Measurements from ENCODE around the gene TYRO3. TPM values are rescaled to one million over a fixed set of nuclear protein-coding genes. Genes with fewer than 3 reads are reported as not detected.

The TYRO3 gene
- polyA plus RNA-seq, 3 donors, result 0.09 to 0.12 TPM; not detected in 1

GRCh38 chr15:41513506-41514227 lies 45.3 kb upstream of the TYRO3 start, which contains the start of gene LTK:
Gene LTK (minus strand): TSS chr15:41513827. CDS start chr15:41513709, 118 bp downstream.
- intact Hi-C loops (cut with micrococcal nuclease), result no loop called here
- peak within 1 kb of the TSS in 3 of 7 donors; percentile 20 to 55 (median 53) for H3K27ac Mint-ChIP-seq

More at GRCh38 chr15:41513506-41514227, 45.3 kb upstream of the TYRO3 start, which contains the start of gene LTK:
- Histone ChIP-seq H3K79me2 (ENCODE audit: insufficient read depth, low read length) (no peaks in the 10 kb centered on the region), H3K27ac (ENCODE audit: low read depth in 1 of 2, low read length in 2 of 2) (no peak within 1 kb of the TSS), H3K4me1 (ENCODE audit: control insufficient read depth in 1 of 2, insufficient read depth in 2 of 2, low read length in 2 of 2) (peaks cover 23 to 29% of the 10 kb centered on the region in 2 donors), H3K27me3 (ENCODE audit: control insufficient read depth in 2 of 2, insufficient read depth in 2 of 2, low read length in 2 of 2) (peaks cover 17 to 51% of the 10 kb centered on the region in 2 donors), H3K9ac (ENCODE audit: insufficient read depth, low read length, poor library complexity, severe bottlenecking) (peak within 1 kb of the TSS; percentile 52), H3K4me2 (replicated peaks; ENCODE audit: extremely low read depth, low read length, poor library complexity, severe bottlenecking) (peak within 1 kb of the TSS; percentile 83), H3K9me3 (replicated peaks in 1 of 2; ENCODE audit: control insufficient read depth in 1 of 2, insufficient read depth in 1 of 2, low read length in 2 of 2) (peaks cover 0 to 14% of the 10 kb centered on the region in 2 donors), H4K20me1 (ENCODE audit: insufficient read depth, low read length) (no peaks in the 10 kb centered on the region), H2AFZ (ENCODE audit: insufficient read depth, low read depth, low read length, poor library complexity, severe bottlenecking) (peak within 1 kb of the TSS; percentile 81), H3K36me3 (replicated peaks in 1 of 2; ENCODE audit: control insufficient read depth in 1 of 2, insufficient read depth in 2 of 2, low read length in 2 of 2) (peaks cover 6 to 14% of the 10 kb centered on the region in 2 donors), H3K4me3 (replicated peaks in 1 of 3; ENCODE audit: low read depth in 2 of 3, low read length in 3 of 3) (peak within 1 kb of the TSS; percentile 36 to 77 (median 36))
- no peak for TF ChIP-seq CTCF (IDR thresholded peaks at IDR 0.05)
- 11% methylated on average over 25 of the region's 33 CpGs for WGBS (ENCODE audit: insufficient coverage)
- peaks cover 0 to 12% (median 9%) of the 10 kb centered on the region in 7 donors for H3K9me3 Mint-ChIP-seq
- peaks cover 43 to 51% (median 47%) of the 10 kb centered on the region in 3 donors for H3K27me3 Mint-ChIP-seq (ENCODE audit: low read depth in 3 of 3)
- peaks cover 17 to 25% of the 10 kb centered on the region in 2 donors for H3K36me3 Mint-ChIP-seq
- peaks cover 24% of the 10 kb centered on the region for H3K4me1 Mint-ChIP-seq
- peak within 1 kb of the TSS; percentile 84 to 96 for H3K4me3 Mint-ChIP-seq
- no peak for DNase-seq

Measured in CD14-positive monocyte (primary cell).